ENCODE data around the gene TUT1.

Gene TUT1

GRCh38 chr11:62610814-62611704 is 19.7 kb upstream of the TUT1 start:
- in situ Hi-C loops (cut with MboI; ENCODE audit: low sequenced_read_pairs, unreplicated experiment) = no loop called here
- TF ChIP-seq CTCF (IDR thresholded peaks at IDR 0.05; ENCODE audit: borderline replicate concordance, control extremely low read depth, extremely low read depth, insufficient read depth, missing control alignments) = no peak
- DNase-seq (ENCODE audit: low spot score) = no peak

- TF ChIP-seq CTCF (IDR thresholded peaks at IDR 0.05; ENCODE audit: borderline replicate concordance, control extremely low read depth, extremely low read depth, insufficient read depth, missing control alignments) = no peak
- no peak for DNase-seq (ENCODE audit: low spot score)
- in situ Hi-C loops (cut with MboI; ENCODE audit: low sequenced_read_pairs, unreplicated experiment) = no loop called here
Measured at GRCh38 chr11:62610403-62610802, 19.1 kb upstream of the TUT1 start.

DNA sequence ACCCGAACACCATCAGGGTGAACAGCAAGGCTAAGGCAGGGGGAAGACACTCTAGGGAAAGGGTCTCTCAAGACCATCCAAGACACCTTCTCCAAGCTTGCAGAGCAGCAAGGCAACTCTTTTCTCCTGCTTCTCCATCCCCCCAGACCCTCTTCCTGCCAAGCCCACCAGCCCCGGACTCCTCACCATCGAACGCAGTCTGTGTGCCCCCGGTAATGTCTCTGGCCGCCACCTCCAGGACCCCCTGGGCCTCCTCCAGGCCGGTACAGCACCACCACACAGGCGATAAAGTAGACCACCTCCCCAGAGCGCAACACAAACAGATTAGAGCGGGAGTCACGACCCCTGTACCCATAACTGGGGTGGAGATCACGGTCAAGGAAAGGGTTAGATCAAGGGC is 17.5 kb upstream of the TUT1 start:
- no peak for DNase-seq (ENCODE audit: low spot score)
- no peak for TF ChIP-seq CTCF (IDR thresholded peaks at IDR 0.05; ENCODE audit: borderline replicate concordance, control extremely low read depth, extremely low read depth, insufficient read depth, missing control alignments)
- in situ Hi-C loops (cut with MboI; ENCODE audit: low sequenced_read_pairs, unreplicated experiment) = no loop called here

GRCh38 chr11:62607714-62608113 is 16.4 kb upstream of the TUT1 start:
- in situ Hi-C loops (cut with MboI; ENCODE audit: low sequenced_read_pairs, unreplicated experiment) = no loop called here
- no peak for TF ChIP-seq CTCF (IDR thresholded peaks at IDR 0.05; ENCODE audit: borderline replicate concordance, control extremely low read depth, extremely low read depth, insufficient read depth, missing control alignments)
- no peak for DNase-seq (ENCODE audit: low spot score)

DNA sequence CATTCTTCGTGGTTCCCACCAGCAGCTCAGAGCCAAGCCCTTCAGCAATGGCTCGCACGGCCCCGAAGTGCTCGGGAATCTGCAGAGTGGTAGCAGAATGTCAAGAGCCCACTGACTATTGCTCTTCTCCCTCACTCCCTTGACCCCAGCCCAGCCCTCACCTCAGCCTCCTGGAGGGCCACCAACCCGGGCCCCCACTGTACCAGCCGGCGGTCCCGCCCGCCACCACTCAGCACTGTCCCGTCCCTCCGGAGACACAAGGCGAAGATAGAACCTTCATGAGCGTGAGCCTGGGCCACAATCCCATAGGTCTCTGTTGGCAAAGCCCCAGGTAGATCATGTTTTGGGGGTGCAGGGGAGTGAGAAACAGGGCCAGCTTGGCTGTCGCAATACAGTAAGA is 14.6 kb upstream of the TUT1 start:
- DNase-seq (ENCODE audit: low spot score) = no peak
- in situ Hi-C loops (cut with MboI; ENCODE audit: low sequenced_read_pairs, unreplicated experiment) = no loop called here
- no peak for TF ChIP-seq CTCF (IDR thresholded peaks at IDR 0.05; ENCODE audit: borderline replicate concordance, control extremely low read depth, extremely low read depth, insufficient read depth, missing control alignments)

DNA sequence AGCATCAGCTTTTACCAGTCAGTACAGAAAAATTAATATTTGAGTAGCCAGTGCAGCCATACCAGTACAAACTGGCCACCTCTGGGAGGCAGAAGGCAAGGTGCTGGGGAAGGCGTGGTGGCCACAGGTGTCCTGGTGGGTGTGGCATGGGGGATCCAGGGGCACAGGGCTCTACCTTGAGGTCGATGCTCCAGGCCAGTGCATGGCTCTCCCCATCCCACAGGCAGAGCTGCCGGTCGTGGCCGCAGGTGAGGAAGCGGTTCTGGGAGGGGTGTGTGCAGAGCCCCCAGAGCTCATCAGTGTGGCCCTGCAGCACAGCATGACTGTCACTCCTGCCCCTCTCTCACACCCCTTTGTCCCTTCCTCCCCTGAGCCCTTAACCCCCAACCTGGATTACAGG is 14.1 kb upstream of the TUT1 start:
- DNase-seq (ENCODE audit: low spot score) = no peak
- TF ChIP-seq CTCF (IDR thresholded peaks at IDR 0.05; ENCODE audit: borderline replicate concordance, control extremely low read depth, extremely low read depth, insufficient read depth, missing control alignments) = no peak
- in situ Hi-C loops (cut with MboI; ENCODE audit: low sequenced_read_pairs, unreplicated experiment) = no loop called here
